ENCODE measurements around the gene CTCFL. TPM values are rescaled to one million over a fixed set of nuclear protein-coding genes. Genes with fewer than 3 reads are reported as not detected.

The CTCFL gene
- polyA plus RNA-seq, 1 donor from 2014 or later, result not detected

- no peak overlapping the region for H3K4me2 ChIP-seq (ENCODE audit: low read length)
- no peak overlapping the region for H3K4me3 ChIP-seq (ENCODE audit: low read length)
- H3F3A ChIP-seq (ENCODE audit: insufficient read depth, low read length, poor library complexity, severe bottlenecking), result no peaks in the 10 kb centered on the region
- no peak overlapping the region for H3K27ac ChIP-seq (ENCODE audit: low read length)
- H2AFZ ChIP-seq (ENCODE audit: low read depth, low read length), result no peak overlapping the region
- no peaks in the 10 kb centered on the region for H3K27me3 ChIP-seq (ENCODE audit: insufficient read depth, low read depth, low read length)
- no peaks in the 10 kb centered on the region for H3K9me3 ChIP-seq (ENCODE audit: low read length)
- H3K79me2 ChIP-seq (replicated peaks; ENCODE audit: insufficient read depth, low read length), result no peaks in the 10 kb centered on the region
- no peaks in the 10 kb centered on the region for H3K36me3 ChIP-seq (ENCODE audit: insufficient read depth, low read length)
- TF ChIP-seq MXI1 (conservative IDR thresholded peaks at IDR 0.05; ENCODE audit: poor library complexity, severe bottlenecking) (no peak), REST (IDR thresholded peaks at IDR 0.05; ENCODE audit: borderline replicate concordance) (no peak), RAD21 (conservative IDR thresholded peaks at IDR 0.05) (no peak), EP300 (conservative IDR thresholded peaks at IDR 0.05; ENCODE audit: poor library complexity, severe bottlenecking) (no peak), CTCF (IDR thresholded peaks at IDR 0.05; ENCODE audit: poor library complexity, severe bottlenecking) (no peak)
- H4K20me1 ChIP-seq (ENCODE audit: insufficient read depth), result no peaks in the 10 kb centered on the region
- H3K9ac ChIP-seq (ENCODE audit: low read length), result no peak overlapping the region
- H3K9me2 ChIP-seq (ENCODE audit: insufficient read depth, low read length), result no peaks in the 10 kb centered on the region
These were observed 73.5 kb downstream of the CTCFL start for GRCh38 chr20:57451431-57451794.

GRCh38 chr20:57450931-57451330, 74.0 kb downstream of the CTCFL start:
- Histone ChIP-seq H3K9me3 (ENCODE audit: low read length) (no peaks in the 10 kb centered on the region), H3K36me3 (ENCODE audit: insufficient read depth, low read length) (no peaks in the 10 kb centered on the region), H3K4me3 (ENCODE audit: low read length) (no peak overlapping the region), H3K4me2 (ENCODE audit: low read length) (no peak overlapping the region), H3F3A (ENCODE audit: insufficient read depth, low read length, poor library complexity, severe bottlenecking) (no peaks in the 10 kb centered on the region), H3K9me2 (ENCODE audit: insufficient read depth, low read length) (no peaks in the 10 kb centered on the region), H3K27ac (ENCODE audit: low read length) (no peak overlapping the region), H3K79me2 (replicated peaks; ENCODE audit: insufficient read depth, low read length) (no peaks in the 10 kb centered on the region), H3K9ac (ENCODE audit: low read length) (no peak overlapping the region), H2AFZ (ENCODE audit: low read depth, low read length) (no peak overlapping the region), H3K27me3 (ENCODE audit: insufficient read depth, low read depth, low read length) (no peaks in the 10 kb centered on the region), H4K20me1 (ENCODE audit: insufficient read depth) (no peaks in the 10 kb centered on the region)
- TF ChIP-seq EZH2 (IDR thresholded peaks at IDR 0.05; ENCODE audit: borderline replicate concordance, insufficient read depth, low read length, poor library complexity, severe bottlenecking), result no peak
- no peak for TF ChIP-seq TAF1 (IDR thresholded peaks at IDR 0.05; ENCODE audit: low read depth)
- no peak for TF ChIP-seq CTCF (IDR thresholded peaks at IDR 0.05; ENCODE audit: poor library complexity, severe bottlenecking)
- TF ChIP-seq RAD21 (conservative IDR thresholded peaks at IDR 0.05), result no peak
- no peak for TF ChIP-seq EP300 (conservative IDR thresholded peaks at IDR 0.05; ENCODE audit: poor library complexity, severe bottlenecking)
- no peak for TF ChIP-seq REST (IDR thresholded peaks at IDR 0.05; ENCODE audit: borderline replicate concordance)
- no peak for TF ChIP-seq POLR2AphosphoS5 (IDR thresholded peaks at IDR 0.05)
- TF ChIP-seq SMC3 (conservative IDR thresholded peaks at IDR 0.05; ENCODE audit: poor library complexity), result no peak
- TF ChIP-seq MXI1 (conservative IDR thresholded peaks at IDR 0.05; ENCODE audit: poor library complexity, severe bottlenecking), result no peak

All from neural cell (in vitro differentiated cells).